Fibroblast of pulmonary artery (primary cell): ENCODE results near the gene ATL1.

Source experiments
- DNase-seq: peaks from one replicate; pipeline ENCODE4 v3.0.0-alpha.2; 2010; ENCODE audit warnings: low read depth
- H3K4me3 ChIP-seq: replicated peaks from 2 replicates; pipeline ENCODE4 v1.5.1; 2011; ENCODE audit warnings: low read depth, mild to moderate bottlenecking, control low read depth, low read length, moderate library complexity
- CTCF ChIP-seq: IDR thresholded peaks from 2 replicates; pipeline ENCODE4 v1.5.1; 2011; ENCODE audit warnings: mild to moderate bottlenecking, control low read depth, low read length, inconsistent platforms; ENCODE audit errors: missing control alignments

Gene ATL1

GRCh38 chr14:50669441-50669986, 109.6 kb downstream of the ATL1 start:
- DNase-seq = no peak
- no peak overlapping the region for H3K4me3 ChIP-seq
- TF ChIP-seq CTCF = no peak

GRCh38 chr14:50670196-50670865, 110.4 kb downstream of the ATL1 start:
- no peak for TF ChIP-seq CTCF
- no peak overlapping the region for H3K4me3 ChIP-seq

GRCh38 chr14:50670866-50671256, 110.9 kb downstream of the ATL1 start:
- DNase-seq = no peak
- H3K4me3 ChIP-seq = no peak overlapping the region
- TF ChIP-seq CTCF = no peak

More at GRCh38 chr14:50670196-50670865, 110.4 kb downstream of the ATL1 start:
- DNase-seq = no peak

GRCh38 chr14:50675597-50675996, 115.7 kb downstream of the ATL1 start:
- DNase-seq = no peak
- no peak for TF ChIP-seq CTCF
- H3K4me3 ChIP-seq = no peak overlapping the region

GRCh38 chr14:50676814-50677516, 117.0 kb downstream of the ATL1 start:
- no peak overlapping the region for H3K4me3 ChIP-seq
- TF ChIP-seq CTCF = no peak
- no peak for DNase-seq

- peak; percentile 76 for DNase-seq
- no peak overlapping the region for H3K4me3 ChIP-seq
Observed at GRCh38 chr14:50677527-50678063, 117.7 kb downstream of the ATL1 start.

More at GRCh38 chr14:50677527-50678063, 117.7 kb downstream of the ATL1 start:
- no peak for TF ChIP-seq CTCF
